A549 (cell line): Measurements from ENCODE around the gene PIK3R4. TPM values are rescaled to one million over a fixed set of nuclear protein-coding genes. Genes with fewer than 3 reads are reported as not detected.

Experiments
- ATAC-seq, 2 experiments: fragments of 200-7000 bp in 1 of 2; fragments of >200 bp in 1 of 2; cut with Nextera tagmentation in 1 of 2; cut with Tn5 transposase in 1 of 2; 3 replicates each; pipeline versions ENCODE4 v1.8.0 to v1.9.1; 2018 to 2020; ENCODE audit warnings: mild to moderate bottlenecking in 1 of 2, moderate library complexity in 1 of 2
- CTCF ChIA-PET: fragments of 300-600 bp; sonication (Branson Sonifier 250); formaldehyde crosslinking; extraction: SDS; loops from one replicate; lab custom pipeline; 2021; ENCODE audit warnings: antibody characterized with exemption, inconsistent platforms; lab: Yijun Ruan, JAX
- POLR2A ChIA-PET: fragments of 350-600 bp; formaldehyde crosslinking; extraction: SDS; loops from one replicate; lab custom pipeline; 2021; ENCODE audit warnings: antibody characterized with exemption, inconsistent platforms; lab: Yijun Ruan, JAX
- DNase-seq, 2 experiments: peaks; one replicate each; pipeline versions ENCODE4 v3.0.0 to v3.0.0-alpha.2; 2011 to 2016; ENCODE audit warnings: low read depth in 1 of 2, low spot score in 1 of 2
- FAIRE-seq: peaks from 2 replicates; lab custom pipeline; 2011; peaks lifted over from hg19 to GRCh38; lab: Jason Lieb, UNC
- H3K27ac ChIP-seq, 2 experiments: fragments of >200 bp; sonication (Bioruptor Twin); formaldehyde crosslinking; 3 replicates each; pipeline ENCODE4 v1.5.1; 2016 to 2017
- H3K4me1 ChIP-seq: fragments of >200 bp; sonication (Bioruptor Twin); formaldehyde crosslinking; 3 replicates; pipeline ENCODE4 v1.6.1; 2016
- H3K4me2 ChIP-seq: fragments of >200 bp; sonication (Bioruptor Twin); formaldehyde crosslinking; 3 replicates; pipeline ENCODE4 v1.6.1; 2016
- H3K4me3 ChIP-seq: fragments of >200 bp; sonication (Bioruptor Twin); formaldehyde crosslinking; 3 replicates; pipeline ENCODE4 v1.5.1; 2016
- H3K9me3 ChIP-seq: fragments of >200 bp; sonication (Bioruptor Twin); formaldehyde crosslinking; 3 replicates; pipeline ENCODE4 v1.6.1; 2016
- BHLHE40 ChIP-seq: IDR thresholded peaks from 2 replicates; pipeline ENCODE4 v1.6.1; 2012; ENCODE audit warnings: low read depth, low read length, inconsistent platforms
- CBX2 ChIP-seq: fragments of 200-600 bp; sonication (generic); IDR thresholded peaks from 2 replicates; pipeline ENCODE4 v1.6.1; 2016; ENCODE audit warnings: low read depth, mild to moderate bottlenecking, borderline replicate concordance
- CBX8 ChIP-seq: fragments of 200-600 bp; sonication (generic); IDR thresholded peaks from 2 replicates; pipeline ENCODE4 v1.6.1; 2016
- CEBPB ChIP-seq, 2 experiments: fragments of >200 bp in 1 of 2; sonication (Bioruptor Twin) in 1 of 2; formaldehyde crosslinking in 1 of 2; IDR thresholded peaks; 2 replicates each; pipeline ENCODE4 v1.6.1; 2012 to 2016
- CHD2 ChIP-seq: fragments of 150-350 bp; IDR thresholded peaks from 2 replicates; pipeline ENCODE4 v1.6.1; 2014; ENCODE audit warnings: low read length; ENCODE audit not compliant: partially characterized antibody
- CTCF ChIP-seq: fragments of >200 bp; sonication (Bioruptor Twin); formaldehyde crosslinking; IDR thresholded peaks from 3 replicates; pipeline ENCODE4 v1.5.1; 2016
- EHF ChIP-seq: fragments of 250-450 bp; sonication (Bioruptor Pico); IDR thresholded peaks from 2 replicates; pipeline ENCODE4 v1.5.0; 2020; ENCODE audit warnings: mild to moderate bottlenecking
- EHMT2 ChIP-seq: fragments of 200-600 bp; sonication (generic); IDR thresholded peaks from 2 replicates; pipeline ENCODE4 v1.6.1; 2016; ENCODE audit warnings: antibody characterized with exemption, low read depth, mild to moderate bottlenecking, moderate library complexity
- ELK1 ChIP-seq: fragments of 150-350 bp; IDR thresholded peaks from 2 replicates; pipeline ENCODE4 v1.6.1; 2014; ENCODE audit warnings: low read depth, mild to moderate bottlenecking, low read length
- FOXS1 ChIP-seq: fragments of 250-450 bp; sonication (Bioruptor Pico); IDR thresholded peaks from 2 replicates; pipeline ENCODE4 v1.5.0; 2020; ENCODE audit warnings: mild to moderate bottlenecking, moderate library complexity
- GATA3 ChIP-seq: IDR thresholded peaks from 2 replicates; pipeline ENCODE4 v1.6.1; 2012; ENCODE audit warnings: borderline replicate concordance
- HDAC2 ChIP-seq: fragments of 200-600 bp; sonication (generic); IDR thresholded peaks from 2 replicates; pipeline ENCODE4 v1.6.1; 2016
- HMGXB4 ChIP-seq: fragments of 250-450 bp; sonication (Bioruptor Pico); IDR thresholded peaks from 2 replicates; pipeline ENCODE4 v1.5.0; 2021; ENCODE audit warnings: mild to moderate bottlenecking, moderate library complexity, borderline replicate concordance
- HOXB5 ChIP-seq: fragments of 250-450 bp; sonication (Bioruptor Pico); IDR thresholded peaks from 2 replicates; pipeline ENCODE4 v1.5.0; 2020; ENCODE audit warnings: mild to moderate bottlenecking, moderate library complexity
- JUNB ChIP-seq: fragments of >200 bp; sonication (Bioruptor Twin); formaldehyde crosslinking; IDR thresholded peaks from 2 replicates; pipeline ENCODE4 v1.6.1; 2016
- KDM5A ChIP-seq: fragments of 200-600 bp; sonication (generic); IDR thresholded peaks from 2 replicates; pipeline ENCODE4 v1.6.1; 2016; ENCODE audit warnings: antibody characterized with exemption, mild to moderate bottlenecking
- MAFK ChIP-seq: fragments of 450-650 bp; IDR thresholded peaks from 2 replicates; pipeline ENCODE4 v1.6.1; 2014; ENCODE audit not compliant: partially characterized antibody
- MAX ChIP-seq: IDR thresholded peaks from 2 replicates; pipeline ENCODE4 v1.6.1; 2012
- POLR2A ChIP-seq: IDR thresholded peaks from 2 replicates; pipeline ENCODE4 v1.6.1; 2012; ENCODE audit warnings: mild to moderate bottlenecking, low read length
- RAD21 ChIP-seq, 2 experiments: fragments of >200 bp in 1 of 2; sonication (Bioruptor Twin) in 1 of 2; formaldehyde crosslinking in 1 of 2; IDR thresholded peaks in 1 of 2; conservative IDR thresholded peaks in 1 of 2; 2 replicates in 1 of 2; 3 replicates in 1 of 2; pipeline ENCODE4 v1.6.1; 2012 to 2018; ENCODE audit warnings: inconsistent platforms in 1 of 2
- RCOR1 ChIP-seq: fragments of 150-350 bp; IDR thresholded peaks from 2 replicates; pipeline ENCODE4 v1.6.1; 2014; ENCODE audit warnings: antibody characterized with exemption, low read length, low read depth
- RFX5 ChIP-seq: fragments of 450-650 bp; IDR thresholded peaks from 2 replicates; pipeline ENCODE4 v1.7.1; 2014; ENCODE audit warnings: antibody characterized with exemption, mild to moderate bottlenecking, moderate library complexity
- RNF2 ChIP-seq: fragments of 200-600 bp; sonication (generic); IDR thresholded peaks from 2 replicates; pipeline ENCODE4 v1.6.1; 2016; ENCODE audit warnings: low read depth, mild to moderate bottlenecking, antibody characterized with exemption, moderate library complexity, borderline replicate concordance
- SMC3 ChIP-seq: fragments of >200 bp; sonication (Bioruptor Twin); formaldehyde crosslinking; IDR thresholded peaks from 3 replicates; pipeline ENCODE4 v1.6.1; 2018; ENCODE audit warnings: inconsistent platforms
- TFCP2L1 ChIP-seq: fragments of 250-450 bp; sonication (Bioruptor Pico); IDR thresholded peaks from 2 replicates; pipeline ENCODE4 v1.5.0; 2021; ENCODE audit warnings: mild to moderate bottlenecking
- TP53 ChIP-seq: fragments of 250-450 bp; sonication (Bioruptor Pico); IDR thresholded peaks from 2 replicates; pipeline ENCODE4 v1.5.0; 2021; ENCODE audit warnings: mild to moderate bottlenecking, moderate library complexity
- ZC3H11A ChIP-seq: fragments of 450-650 bp; IDR thresholded peaks from 2 replicates; pipeline ENCODE4 v1.6.1; 2014; ENCODE audit warnings: antibody characterized with exemption, mild to moderate bottlenecking
- ZNF302 ChIP-seq: fragments of 250-450 bp; sonication (Bioruptor Pico); IDR thresholded peaks from 2 replicates; pipeline ENCODE4 v1.9.0; 2021; ENCODE audit warnings: inconsistent platforms, mild to moderate bottlenecking, moderate library complexity
- WGBS: methylation state at CpG from one replicate; pipeline ENCODE4 v1.1.6; 2017; ENCODE audit errors: missing lambda C conversion rate; 5-methylcytosine and 5-hydroxymethylcytosine counted together
- polyA plus RNA-seq, 4 experiments: library from polyadenylated mRNA; depleted of rRNA in 3 of 4; stranded (reverse); fragments of >200 nt; fragmentation: RNase III in 1 of 4; extraction: RNeasy Plus Mini Kit Qiagen cat#74134 plus additional on column Dnase treatment in 1 of 4; gene quantifications; 2 replicates in 3 of 4; 3 replicates in 1 of 4; pipeline ENCODE4 v1.2.3, GENCODE V29; 2011 to 2017

The PIK3R4 gene
- polyA plus RNA-seq, 2 of the 4 experiments (the other 2 are of a cell fraction), result 18.2 to 27.8 TPM

- CTCF ChIA-PET, result no interaction called here
- ATAC-seq, result no peak
Observed at GRCh38 chr3:130686833-130687232, 59.8 kb downstream of the PIK3R4 start.

GRCh38 chr3:130682131-130682530 lies 64.5 kb downstream of the PIK3R4 start:
- Histone ChIP-seq H3K4me3 (no peak overlapping the region), H3K9me3 (no peaks in the 10 kb centered on the region), H3K4me1 (no peaks in the 10 kb centered on the region), H3K4me2 (no peak overlapping the region), H3K27ac (no peak overlapping the region)
- TF ChIP-seq EHF (CRISPR knock-in tag) (no peak), RNF2 (no peak), TP53 (CRISPR knock-in tag) (no peak), ELK1 (no peak), MAFK (no peak), RFX5 (no peak)
- no peak for ATAC-seq
- CTCF ChIA-PET, result no interaction called here
- POLR2A ChIA-PET, result no interaction called here
- no peak for FAIRE-seq
- WGBS, result 96% methylated on average over 2 of the region's 2 CpGs
- no peak for DNase-seq

More at GRCh38 chr3:130686833-130687232, 59.8 kb downstream of the PIK3R4 start:
- Histone ChIP-seq H3K4me1 (no peaks in the 10 kb centered on the region), H3K4me3 (no peak overlapping the region), H3K4me2 (no peak overlapping the region), H3K27ac (no peak overlapping the region), H3K9me3 (no peaks in the 10 kb centered on the region)
- WGBS, result 88% methylated on average over 1 of the region's 1 CpG
- TF ChIP-seq CHD2, result no peak
- no peak for TF ChIP-seq GATA3
- TF ChIP-seq MAX, result no peak
- no peak for TF ChIP-seq POLR2A
- no peak for TF ChIP-seq CEBPB (IDR thresholded peaks at IDR 0.05)
- TF ChIP-seq CTCF, result no peak
- no peak for TF ChIP-seq FOXS1 (CRISPR knock-in tag)
- no peak for TF ChIP-seq KDM5A
- TF ChIP-seq RCOR1, result no peak
- no peak for TF ChIP-seq JUNB
- no peak for TF ChIP-seq HMGXB4
- TF ChIP-seq RAD21 (conservative IDR thresholded peaks at IDR 0.05 in 1 of 2, IDR thresholded peaks at IDR 0.05 in 1 of 2), result no peak
- no peak for TF ChIP-seq ZC3H11A
- FAIRE-seq (no peak), DNase-seq (no peak)
- POLR2A ChIA-PET, result no interaction called here

GRCh38 chr3:130679218-130679617 lies 67.4 kb downstream of the PIK3R4 start:
- no peaks in the 10 kb centered on the region for H3K9me3 ChIP-seq
- no peaks in the 10 kb centered on the region for H3K4me1 ChIP-seq
- TF ChIP-seq CTCF (no peak), HOXB5 (CRISPR knock-in tag) (no peak), POLR2A (no peak), KDM5A (no peak), BHLHE40 (no peak), ZNF302 (no peak), CBX2 (no peak), EHMT2 (no peak), HDAC2 (no peak), CBX8 (no peak), SMC3 (no peak), TFCP2L1 (CRISPR knock-in tag) (no peak), RFX5 (no peak), RNF2 (no peak)
- CTCF ChIA-PET, result no interaction called here
- FAIRE-seq (no peak), ATAC-seq (no peak), DNase-seq (no peak)
- WGBS, result 86% methylated on average over 7 of the region's 7 CpGs
- POLR2A ChIA-PET, result no interaction called here
- H3K4me2 ChIP-seq, result no peak overlapping the region
- H3K27ac ChIP-seq, result no peak overlapping the region
- H3K4me3 ChIP-seq, result no peak overlapping the region
